ENCODE measurements around the gene IL18R1. TPM values are rescaled to one million over a fixed set of nuclear protein-coding genes. Genes with fewer than 3 reads are reported as not detected.

The IL18R1 gene
- total RNA-seq, 1 experiment from 2014 or later: not detected

- no peak for DNase-seq (ENCODE audit: low read depth)
These were observed 10.2 kb upstream of the IL18R1 start for GRCh38 chr2:102345329-102345920.

DNA sequence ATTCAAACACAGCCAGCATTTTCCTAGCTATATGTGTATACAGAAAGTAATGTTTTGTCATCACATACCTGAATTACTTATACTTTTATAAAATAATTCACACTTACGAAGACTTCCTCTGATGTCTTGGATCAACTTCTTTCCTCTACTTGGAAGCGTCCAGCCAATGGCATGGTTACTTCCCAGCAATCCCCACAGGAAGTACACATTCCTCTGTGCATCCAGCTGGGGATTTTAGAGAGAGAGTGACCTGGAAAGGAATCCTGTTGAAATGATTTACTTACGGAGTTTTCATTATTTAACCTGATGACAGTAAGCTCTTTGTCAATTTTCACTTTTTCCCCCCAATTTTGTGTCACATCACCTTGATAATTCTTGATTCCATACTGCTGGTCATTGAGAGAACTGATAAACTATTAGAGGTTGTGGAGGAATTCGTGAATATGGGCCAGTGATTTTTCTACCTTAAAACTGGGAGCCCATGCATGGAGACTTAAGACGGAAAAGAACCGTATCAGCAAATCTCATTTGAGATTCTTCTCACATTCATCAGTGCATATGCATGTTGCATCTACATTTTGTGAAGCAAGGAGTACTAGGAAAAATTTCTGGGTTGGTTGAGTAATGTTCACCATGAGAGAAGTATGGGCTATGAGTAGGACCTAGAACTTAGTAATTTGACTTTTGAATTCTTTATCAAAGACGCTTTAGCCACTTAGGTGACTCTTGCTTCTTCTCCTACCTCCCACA, 9.0 kb upstream of the IL18R1 start:
- DNase-seq (ENCODE audit: low read depth): no peak

DNA sequence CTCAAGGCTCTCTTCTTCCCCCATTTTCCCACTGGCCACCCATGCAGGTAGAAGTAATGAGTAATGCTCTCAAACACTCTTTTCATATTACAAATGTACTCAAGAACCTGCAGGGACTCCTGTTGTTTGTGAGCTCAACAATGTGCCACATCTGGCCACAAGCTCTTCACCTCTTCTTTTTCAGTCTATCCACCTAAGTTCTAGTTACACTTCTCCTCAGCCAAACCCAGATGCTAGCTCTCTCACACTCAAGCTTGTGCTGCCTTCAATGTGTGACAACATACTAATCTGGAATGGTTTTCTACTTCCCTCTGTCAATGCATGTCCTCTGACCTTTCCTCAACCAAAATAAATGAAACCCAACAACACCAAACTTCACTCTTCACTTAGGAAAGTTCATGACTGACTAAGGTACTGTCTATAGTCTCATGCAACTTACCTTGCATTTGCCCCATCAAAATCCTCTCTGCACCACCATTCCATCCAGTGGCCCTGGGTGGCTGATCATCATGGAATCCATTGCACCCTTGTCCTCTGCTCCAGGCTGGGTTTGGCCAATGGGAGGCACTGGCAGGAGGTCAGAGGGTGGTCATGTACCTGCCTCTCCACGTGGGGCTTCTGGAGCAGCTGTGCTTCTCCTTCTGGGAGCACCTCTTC, 5.3 kb upstream of the IL18R1 start:
- DNase-seq (ENCODE audit: low read depth): no peak

GRCh38 chr2:102356381-102356712, 751 bp downstream of the IL18R1 start:
- no peak for DNase-seq (ENCODE audit: low read depth)

DNA sequence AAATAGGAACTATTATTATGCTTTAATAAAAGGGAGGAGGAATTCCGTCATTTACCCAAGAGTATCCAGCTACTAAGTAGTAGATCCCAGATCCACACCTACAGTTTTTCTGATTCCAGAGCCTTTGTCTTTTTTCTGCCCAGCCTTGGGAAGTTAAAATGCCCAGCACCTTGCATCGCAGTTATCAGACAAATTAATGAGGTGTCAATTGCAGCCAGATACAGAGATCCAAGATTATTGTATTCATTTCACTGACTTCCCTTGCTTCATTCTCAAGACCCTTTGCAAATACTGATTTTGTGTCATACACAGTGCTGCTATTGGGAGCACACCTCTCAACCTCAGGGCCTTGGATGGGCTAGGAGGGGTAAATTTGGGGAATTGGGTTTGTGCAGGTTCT, 1.1 kb downstream of the IL18R1 start:
- no peak for DNase-seq (ENCODE audit: low read depth)

DNA sequence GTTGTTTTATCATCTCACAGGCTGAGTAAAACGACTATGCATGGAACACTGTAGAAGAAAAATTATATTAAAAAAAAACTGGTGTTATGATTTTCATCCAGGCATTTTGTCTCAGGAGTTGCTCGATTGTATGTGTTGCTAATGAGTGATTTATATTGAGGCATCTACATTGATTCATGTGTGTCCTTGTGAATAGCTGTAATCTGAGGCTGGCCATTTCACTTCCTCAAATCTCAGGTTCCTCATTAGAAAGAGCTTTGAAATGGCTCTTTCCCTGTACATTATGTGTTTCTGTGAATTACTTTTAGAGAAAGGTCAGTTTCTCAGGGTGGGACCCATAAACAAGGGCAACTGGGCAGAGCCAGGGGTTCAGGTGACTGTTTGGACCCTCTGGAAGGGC, 2.3 kb downstream of the IL18R1 start:
- DNase-seq (ENCODE audit: low read depth): no peak

DNA sequence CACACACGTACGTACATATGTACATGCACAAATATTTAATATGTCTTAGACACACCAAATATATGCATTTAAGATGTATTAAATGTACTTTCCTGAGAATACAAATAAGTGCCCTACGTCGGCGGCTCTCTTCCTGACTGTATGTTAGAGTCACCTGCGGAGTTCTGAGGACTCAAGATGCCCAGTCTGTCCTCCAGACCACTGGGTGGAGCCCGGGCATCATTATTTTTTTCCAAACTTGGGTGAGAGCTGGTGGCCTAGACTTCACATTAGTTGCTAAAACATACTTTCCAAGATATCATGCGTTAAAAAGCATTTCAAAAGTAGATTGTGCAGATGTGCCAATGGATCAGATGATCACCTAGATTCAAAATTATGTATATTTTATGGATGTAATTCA, 2.9 kb downstream of the IL18R1 start:
- DNase-seq (ENCODE audit: low read depth): no peak

DNA sequence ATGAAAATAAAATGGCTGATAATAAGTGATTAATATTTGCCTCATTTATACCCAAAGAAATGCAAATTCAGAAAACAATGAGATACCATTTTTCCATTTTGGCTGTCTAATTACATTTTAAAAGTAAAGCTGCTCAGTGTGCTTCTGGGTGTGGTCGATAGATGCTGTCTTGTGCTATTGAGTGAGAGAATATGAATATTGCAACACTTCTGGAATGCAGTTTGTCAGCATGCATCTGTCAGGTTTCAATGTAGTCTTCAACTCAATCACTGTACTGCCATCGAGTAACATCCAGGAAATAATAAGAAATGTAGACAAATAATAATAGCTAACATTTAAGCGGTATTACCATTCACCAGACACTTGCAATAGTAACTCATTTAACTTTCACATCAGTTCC, 3.9 kb downstream of the IL18R1 start:
- no peak for DNase-seq (ENCODE audit: low read depth)

- no peak for DNase-seq (ENCODE audit: low read depth)
These were observed 6.1 kb downstream of the IL18R1 start for GRCh38 chr2:102361632-102362241.

- no peak for DNase-seq (ENCODE audit: low read depth)
These were observed 10.2 kb downstream of the IL18R1 start for GRCh38 chr2:102365763-102366162.

DNA sequence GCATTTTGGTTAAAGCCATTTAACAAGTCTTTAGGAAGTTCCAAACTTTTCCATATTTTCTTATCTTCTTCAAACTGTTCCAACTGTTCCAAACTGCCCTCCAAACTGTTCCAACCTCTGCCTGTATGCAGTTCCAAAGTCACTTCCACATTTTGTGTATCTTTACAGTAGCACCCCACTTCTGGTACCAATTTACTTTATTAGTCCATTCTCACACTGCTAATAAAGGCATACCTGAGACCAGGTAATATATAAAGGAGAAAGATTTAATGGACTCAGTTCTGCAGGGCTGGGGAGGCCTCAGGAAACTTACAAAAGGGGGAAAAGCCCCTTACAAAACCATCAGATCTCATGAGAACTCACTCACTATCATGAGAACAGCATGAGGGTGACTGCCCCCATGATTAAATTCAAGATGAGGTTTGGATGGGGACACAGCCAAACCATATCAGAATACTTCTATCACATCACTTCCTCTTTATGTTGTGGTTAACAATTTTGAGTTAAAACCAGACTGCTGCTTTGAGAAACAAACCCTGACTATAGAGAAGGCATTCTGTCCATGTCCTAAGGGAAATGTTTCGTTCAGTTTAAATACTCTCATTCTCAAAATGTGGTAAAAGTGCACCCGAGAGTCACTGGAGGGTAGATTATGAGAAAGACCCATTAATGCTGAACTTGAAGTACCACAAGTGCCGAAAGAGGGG, 11.0 kb downstream of the IL18R1 start:
- DNase-seq (ENCODE audit: low read depth): no peak

DNA sequence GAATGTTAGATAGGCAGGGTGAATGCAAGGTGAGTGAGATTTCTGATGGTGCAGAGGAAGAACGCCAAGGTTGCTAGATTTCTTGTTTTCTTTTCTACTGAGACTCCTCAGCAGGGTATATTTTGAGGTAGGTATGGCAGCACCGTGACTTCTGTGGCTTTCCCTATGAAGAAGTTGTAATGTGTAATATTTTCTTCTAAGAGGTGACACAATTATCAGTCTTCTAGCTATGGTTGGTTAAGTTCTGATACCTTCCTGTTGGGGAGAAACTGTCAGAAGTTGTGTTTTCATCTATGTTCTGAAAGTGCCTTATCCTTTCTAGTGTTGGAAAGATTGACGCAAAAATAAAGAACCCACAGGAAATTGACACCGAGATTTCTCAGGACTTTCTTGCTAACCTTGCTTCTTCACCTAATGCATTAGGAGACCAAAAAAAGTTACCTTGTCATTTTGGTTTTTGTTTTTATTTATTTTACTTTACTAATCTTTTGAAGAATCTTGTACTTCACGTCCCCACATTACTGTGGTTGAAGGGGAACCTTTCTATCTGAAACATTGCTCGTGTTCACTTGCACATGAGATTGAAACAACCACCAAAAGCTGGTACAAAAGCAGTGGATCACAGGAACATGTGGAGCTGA, 11.9 kb downstream of the IL18R1 start:
- no peak for DNase-seq (ENCODE audit: low read depth)

DNA sequence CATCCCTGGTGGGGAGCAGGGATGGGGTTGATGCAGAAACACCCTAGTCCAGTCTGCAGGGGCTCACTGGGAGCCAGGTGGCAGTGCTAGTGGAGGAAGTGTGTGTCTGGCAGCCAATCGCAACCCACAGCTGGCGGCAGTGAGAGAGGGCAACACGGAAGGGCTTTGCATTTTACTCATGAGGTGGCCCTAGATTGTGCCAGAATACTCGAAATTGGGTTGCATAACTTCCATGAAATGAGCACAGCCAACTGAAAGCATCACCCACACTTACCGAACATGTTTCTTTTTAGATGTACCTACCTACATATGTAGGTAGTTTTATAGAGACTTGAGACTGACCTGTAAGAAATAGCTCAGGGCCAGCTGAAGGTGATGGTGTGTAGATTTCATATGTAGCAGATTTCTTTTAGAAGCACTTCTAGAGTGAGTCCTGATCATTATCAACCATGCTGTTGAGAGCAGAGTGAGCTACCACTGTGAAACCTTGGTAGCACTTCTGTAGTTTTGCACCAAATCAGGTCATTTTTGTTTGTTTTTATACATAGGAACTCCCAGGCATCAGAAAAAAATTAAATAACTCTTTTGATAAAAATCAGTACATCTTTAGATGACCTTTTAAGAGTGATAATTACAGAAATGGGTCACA, 13.0 kb downstream of the IL18R1 start:
- no peak for DNase-seq (ENCODE audit: low read depth)

DNA sequence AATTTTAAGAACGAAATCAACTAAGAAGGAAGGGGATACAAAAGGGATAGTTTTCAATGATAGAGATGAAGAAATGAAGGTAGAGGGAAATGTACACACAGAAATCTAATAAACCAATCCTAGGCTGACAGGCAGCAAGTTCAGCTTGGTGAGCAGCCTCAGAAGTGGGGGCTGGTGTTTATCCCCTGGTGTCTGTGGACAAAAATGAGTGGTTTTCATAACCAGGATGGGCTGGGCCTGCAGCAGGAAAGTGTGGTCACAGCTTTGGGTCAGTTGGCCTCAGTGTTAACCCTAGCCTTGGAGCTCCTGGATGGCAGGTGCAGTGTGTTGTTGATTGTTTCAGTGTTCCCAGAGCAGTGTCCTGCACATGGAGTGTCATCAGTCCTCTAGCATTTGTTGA, 14.3 kb downstream of the IL18R1 start:
- no peak for DNase-seq (ENCODE audit: low read depth)

DNA sequence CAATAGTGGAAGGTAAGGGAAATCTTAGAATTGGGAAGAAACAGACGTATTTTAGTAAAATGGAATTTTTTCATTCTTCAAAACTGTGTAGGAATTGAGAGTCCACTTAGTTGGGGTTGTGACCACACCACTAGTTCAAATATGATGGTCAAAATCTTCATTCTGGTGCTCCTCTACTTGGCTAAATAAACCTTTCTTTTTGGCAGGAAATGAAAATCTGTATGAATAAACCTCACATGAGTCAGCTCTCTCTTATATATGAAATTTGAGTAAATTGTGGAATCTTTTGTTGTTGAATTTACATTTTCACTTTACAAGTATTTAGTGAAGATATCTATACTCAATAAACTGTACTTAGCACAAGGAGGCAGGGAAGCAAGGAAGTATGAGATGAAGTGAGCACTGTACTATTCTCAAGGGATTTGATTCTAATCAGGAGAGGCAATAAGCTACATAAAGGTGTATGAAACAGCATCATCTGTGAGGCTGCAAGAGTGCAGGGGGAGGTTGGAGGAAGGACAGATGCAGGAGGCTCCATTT, 20.5 kb downstream of the IL18R1 start:
- no peak for DNase-seq (ENCODE audit: low read depth)

DNA sequence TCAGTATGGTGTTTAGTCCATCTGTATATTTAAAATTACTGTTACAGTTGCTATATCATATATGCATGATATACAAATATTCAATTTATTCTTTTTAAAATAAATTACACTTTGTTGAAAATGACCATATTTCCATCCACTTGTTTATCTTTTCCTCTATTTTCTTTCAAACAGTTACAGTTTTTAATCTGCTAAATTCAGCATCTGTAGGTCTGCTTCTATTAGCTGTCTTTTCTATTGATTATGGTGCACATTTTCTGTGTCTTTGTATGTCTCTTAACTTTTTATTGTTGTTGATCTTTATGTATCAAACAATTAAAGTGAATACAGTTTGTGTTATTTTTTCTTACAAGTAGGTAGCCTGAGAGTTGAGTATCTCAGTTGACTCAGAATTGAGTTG, 28.1 kb downstream of the IL18R1 start:
- DNase-seq (ENCODE audit: low read depth): no peak

DNA sequence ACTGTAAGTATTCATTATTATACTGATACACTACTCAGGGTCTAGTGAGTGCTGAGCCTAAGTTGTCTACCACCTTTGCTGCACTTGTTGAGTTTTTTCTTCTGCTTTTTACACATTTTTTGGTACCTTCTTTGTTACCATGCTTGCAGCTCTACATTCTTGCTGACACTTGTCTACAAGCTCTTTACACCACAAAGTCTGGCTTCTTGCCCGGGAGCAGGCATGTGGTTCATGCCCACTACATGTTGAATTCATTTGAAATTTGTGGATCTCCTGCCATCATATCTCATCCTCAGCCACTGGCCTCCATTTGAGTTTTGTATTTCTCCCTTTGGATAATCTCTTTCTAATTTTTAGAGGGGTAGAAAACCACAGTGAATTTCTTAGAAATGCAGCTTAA, 29.9 kb downstream of the IL18R1 start:
- no peak for DNase-seq (ENCODE audit: low read depth)

GRCh38 chr2:102386004-102386403, 30.4 kb downstream of the IL18R1 start:
- no peak for DNase-seq (ENCODE audit: low read depth)

DNA sequence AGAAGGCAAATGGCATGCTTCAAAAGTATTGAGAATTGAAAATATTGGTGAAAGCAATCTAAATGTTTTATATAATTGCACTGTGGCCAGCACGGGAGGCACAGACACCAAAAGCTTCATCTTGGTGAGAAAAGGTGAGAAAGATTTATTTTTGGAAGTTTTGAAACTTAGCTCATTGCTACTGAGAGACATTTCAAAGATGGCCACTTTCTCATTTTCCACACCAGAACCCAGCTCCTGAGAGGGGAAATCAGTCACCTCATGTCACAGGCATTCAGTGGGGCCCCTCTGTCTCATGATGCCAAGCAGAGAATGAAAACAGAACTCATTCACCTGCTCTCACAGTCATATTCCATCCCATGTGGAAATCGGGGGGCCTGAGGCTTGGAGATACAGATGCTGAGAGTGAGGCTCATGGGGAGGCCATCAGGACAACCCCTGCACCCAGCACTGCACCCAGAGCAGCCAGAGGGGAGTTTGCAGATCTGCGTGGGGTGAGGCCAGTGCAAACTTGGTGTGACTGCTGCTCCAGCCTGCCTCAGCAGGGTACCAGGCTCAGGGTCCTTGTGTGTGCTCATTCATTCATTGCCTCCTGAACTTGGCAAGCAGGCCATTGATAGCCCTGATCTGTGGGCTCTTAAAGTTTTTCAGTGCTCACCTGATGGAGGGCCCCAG, 31.4 kb downstream of the IL18R1 start:
- no peak for DNase-seq (ENCODE audit: low read depth)

GRCh38 chr2:102387763-102388546, 32.4 kb downstream of the IL18R1 start:
- DNase-seq (ENCODE audit: low read depth): no peak
